HG02870 (cell line): ENCODE results near the gene DEXI.
"Not testable (repeated sequence)": the region's sequence is repeated elsewhere in the genome, so short reads cannot be mapped to it uniquely, and the experiment has no call there.

Source experiments
- ATAC-seq: cut with Tn5 transposase; IDR thresholded peaks from one replicate; pipeline ENCODE4 v1.9.1; 2021; ENCODE audit warnings: mild to moderate bottlenecking, moderate library complexity; ENCODE audit not compliant: unreplicated experiment

Gene DEXI

DNA sequence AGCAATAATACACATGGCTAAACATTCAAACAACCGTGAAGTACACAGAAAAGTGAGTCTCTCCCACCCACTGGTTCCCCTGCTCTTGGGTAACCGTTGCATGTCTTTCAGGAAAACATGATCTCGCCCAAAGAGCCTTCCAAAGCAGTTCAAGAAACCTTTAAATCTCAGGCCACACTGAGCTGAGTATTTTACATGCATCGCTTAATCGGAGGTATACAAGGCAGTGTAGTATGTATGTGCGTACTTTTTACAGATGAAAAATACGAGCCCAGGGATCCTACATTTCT, 741 bp upstream of the DEXI start:
- ATAC-seq = no peak

DNA sequence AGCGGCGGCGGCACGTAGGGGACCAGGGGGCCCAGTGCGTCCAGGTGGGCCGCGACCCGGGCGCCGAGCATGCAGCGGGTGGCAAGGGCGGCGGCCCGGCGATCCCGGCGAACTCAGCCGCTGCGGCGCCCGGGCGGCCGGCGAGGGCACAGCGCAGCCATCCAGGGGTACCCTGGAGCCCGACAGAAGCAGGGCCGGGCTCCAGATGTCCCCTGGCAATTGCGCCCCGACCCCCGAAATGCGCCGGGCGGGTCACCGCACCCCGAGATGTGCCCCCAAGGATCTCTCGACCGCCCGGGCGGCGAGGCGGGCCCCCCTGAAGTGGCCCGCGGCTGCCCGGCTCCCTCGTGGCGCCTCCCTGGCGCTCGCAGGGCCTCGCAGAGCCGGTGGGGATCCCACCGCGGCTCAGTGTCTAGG, 325 bp downstream of the DEXI start:
- ATAC-seq = not testable (repeated sequence)

DNA sequence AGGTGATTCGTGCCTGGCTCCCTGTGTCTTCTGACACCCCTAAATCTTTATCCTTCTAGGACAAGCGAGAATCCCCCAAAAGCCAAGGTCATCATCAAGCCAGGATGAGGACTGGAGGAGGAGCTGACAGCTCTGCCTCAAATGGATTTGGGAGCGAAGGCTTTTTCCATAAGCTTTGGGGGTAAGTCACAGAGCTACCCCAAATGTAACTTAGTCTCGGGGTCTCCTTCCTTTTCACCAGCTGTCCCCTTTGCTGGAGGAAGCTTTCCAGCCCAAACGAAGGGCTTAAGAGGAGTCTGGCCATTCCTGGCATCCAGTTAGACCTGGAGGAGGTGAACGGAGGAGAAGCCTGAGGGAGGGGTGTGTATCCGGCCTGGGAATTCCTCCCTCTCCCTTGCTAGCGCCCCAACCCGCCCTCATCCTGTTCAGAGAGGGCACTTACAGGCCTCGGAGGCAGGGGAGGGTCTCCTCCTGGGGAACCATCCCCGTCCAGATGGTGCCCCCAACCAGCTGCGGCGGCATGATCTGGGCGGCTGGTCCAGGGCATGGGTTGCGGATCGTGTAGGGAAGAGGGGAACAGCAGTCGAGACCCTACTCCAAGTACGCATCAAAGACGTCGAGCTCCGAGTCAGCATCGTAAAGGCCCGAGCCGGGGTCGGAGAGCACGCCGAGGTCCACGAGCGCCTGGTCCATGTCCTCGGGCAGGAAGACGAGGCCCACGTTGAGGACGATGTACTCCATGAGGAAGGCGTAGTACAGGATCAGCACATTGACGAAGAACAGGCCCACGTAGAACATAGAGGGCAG, 938 bp downstream of the DEXI start:
- ATAC-seq = no peak

DNA sequence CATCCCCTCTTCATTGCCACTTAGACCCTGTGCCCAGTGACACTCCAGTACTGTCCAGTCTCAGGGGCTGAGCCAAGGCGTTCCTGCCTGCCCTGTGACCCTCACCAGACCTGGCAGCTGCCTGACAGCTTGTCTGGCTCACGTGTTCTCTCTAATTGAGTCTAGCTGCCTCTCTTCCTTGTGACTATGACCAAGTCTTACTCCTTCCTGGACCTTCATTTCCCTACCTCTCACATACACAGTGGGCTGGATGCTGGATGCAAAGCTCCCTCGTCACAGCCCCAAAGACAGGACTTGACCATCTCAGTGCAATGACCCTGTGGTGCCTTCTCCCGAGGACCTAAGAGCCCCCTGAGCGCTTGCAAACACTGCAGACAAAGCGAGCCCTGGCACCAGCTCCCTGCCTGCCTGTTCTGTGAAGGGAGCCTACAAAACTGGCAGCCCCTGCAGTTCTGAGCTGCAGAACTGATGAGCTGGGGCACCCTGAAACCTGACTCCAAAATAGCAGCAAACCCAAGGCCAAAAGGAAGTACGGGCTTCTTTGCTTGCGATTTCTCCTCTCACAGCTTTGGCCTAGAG, 1.7 kb downstream of the DEXI start:
- no peak for ATAC-seq

DNA sequence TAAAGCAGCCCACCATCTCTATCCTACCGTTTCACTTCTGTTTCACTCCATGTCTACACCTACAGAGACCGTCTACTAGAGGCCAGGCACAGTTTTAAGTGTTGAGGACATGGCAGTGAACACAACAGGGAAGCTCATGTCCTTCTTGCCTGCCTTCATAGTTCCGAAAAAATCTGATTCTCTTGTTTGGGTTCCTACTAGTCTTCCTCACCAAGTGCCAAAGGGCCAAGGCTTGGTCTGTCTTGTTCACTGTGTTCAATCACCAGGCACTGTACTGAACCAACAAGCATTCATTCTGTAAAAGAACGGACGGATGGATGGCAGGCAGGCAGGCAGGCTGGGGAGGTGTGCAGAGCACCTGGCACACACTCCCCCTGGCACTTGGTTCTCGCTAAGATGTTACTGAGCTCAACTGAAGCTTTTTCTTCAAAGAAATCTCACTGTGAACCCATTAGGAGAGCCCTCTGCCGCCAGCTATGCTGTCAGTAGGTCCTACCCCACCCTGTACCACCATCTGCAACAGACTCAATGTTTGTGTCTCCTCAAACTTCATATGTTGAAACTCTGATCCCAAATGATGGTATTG, 2.5 kb downstream of the DEXI start:
- no peak for ATAC-seq

DNA sequence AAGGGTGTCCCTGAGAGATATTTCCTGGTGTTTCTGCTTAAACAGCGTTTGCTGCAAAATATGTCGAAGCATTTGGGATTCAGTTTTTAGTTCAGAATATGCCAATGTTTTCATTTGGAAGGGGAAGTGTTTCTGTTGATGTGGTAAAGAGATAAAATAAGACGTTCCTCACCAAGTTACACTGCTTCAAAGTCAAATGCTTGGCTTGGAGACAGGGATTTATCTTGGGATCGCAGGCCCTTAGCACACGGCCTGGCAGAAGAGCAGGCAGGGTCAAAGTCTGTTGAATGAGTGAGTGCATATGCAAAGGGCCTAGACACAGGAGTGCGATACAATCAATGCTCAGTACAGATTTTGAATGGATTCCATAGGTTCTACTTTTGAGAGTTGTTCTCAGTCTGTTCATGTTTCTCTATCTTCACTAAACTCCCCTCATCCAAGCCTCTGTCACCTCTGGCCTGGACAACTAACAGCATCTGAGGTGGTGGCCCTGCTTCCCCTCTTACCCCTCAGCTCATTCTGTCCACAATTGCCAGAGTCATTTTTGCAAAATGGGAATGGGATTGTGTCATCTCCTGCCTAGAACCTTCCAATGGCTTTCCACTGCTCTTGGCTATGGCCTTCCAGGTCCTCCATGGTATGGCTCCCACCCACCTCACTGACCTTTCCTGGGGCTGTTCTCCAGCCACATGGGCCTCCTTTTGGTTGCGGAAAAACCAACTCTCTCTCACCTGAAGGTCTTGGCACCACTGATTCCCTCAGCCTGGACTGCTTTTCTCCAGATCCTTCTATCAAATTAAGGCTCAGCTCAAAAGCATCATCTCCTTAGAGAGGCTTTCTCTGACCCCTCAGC, 3.2 kb downstream of the DEXI start:
- ATAC-seq = no peak

DNA sequence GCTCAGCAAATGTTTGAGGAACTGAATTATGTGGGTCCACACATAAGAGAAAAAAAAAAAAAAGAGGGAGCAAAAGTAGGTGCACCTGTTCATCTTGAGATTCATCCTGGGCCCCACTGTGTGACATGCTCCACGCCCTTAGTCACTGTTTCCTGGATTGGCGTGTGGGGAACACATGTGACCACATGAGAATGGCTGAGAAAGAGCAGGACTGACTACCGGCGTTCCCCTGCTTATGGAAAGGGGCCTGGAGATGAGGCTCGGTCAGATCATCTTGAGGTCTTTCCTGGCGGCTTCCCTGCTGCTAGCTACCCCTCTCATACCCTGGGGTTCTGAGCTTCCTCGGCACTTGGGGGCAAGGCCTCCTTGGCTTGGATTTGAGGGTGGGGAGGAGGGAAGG, 3.9 kb downstream of the DEXI start:
- ATAC-seq = no peak

DNA sequence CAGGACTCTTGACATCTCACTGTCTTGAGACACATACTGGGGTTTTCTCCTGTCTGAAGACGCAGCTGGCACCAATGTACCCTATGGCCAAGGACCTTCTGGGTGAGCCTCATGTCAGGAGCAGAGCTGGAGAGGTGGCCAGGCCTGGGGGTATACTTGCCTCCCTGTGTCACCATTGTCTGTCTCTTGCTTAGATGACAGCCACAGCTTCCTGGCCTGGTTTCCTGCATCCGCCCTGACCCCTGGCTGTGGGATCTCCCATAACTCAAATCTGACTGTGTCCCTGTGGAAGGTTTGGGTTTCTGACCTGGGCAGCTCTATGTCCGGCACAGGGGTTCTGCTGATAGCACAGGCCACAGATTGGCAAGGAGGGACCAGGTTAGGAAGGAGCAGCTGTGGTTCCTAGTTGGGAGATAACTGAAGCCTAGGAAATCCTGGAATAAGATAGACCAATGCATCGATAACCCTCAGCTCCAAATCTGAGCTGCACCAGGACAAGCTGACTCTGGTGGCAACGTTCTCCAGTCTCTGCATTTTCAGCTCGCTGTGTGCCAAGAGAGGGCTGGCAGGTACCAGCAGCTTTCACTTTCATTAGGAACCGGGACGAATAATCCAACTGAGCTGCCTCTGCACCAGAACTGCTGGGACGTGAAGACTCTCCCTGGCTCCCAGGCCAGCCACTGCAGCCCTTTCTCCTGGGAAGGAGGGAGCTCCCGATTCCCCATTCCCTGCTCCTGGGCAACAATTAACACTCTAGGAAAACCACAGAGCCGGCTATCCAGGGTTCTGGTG, 5.0 kb downstream of the DEXI start:
- no peak for ATAC-seq

DNA sequence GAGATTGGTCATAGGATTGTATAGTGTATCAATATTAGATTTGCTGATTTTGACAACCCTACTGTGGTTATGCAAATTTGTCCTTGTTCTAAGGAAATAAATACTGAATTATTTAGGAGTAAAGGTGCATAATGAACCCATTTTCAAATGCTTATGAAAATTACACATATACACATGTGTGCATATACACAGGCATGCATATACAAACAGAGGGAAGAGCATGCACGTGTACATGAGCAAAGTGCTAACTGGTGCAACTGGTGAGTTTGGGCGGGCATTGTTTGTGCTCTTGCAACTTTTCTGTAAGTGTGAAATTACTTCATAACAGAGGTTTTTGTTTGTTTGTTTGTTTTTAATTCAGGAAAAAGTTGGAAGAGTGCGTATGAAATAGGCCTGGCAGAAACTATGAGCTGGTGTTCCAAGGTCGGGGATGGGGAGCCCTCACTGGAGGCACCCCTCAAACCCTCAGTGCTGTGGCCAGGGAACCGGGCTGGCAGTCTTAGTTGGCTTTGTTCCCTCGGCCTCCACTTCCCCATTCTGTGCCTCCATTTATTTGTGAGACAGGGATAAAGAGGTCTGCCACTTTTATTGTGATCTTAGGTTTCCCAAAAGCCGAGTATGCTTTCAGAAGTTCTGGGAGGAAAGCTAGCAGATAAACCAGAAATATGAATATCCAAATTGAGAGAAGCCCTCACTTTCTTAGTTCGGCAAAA, 5.8 kb downstream of the DEXI start:
- no peak for ATAC-seq

DNA sequence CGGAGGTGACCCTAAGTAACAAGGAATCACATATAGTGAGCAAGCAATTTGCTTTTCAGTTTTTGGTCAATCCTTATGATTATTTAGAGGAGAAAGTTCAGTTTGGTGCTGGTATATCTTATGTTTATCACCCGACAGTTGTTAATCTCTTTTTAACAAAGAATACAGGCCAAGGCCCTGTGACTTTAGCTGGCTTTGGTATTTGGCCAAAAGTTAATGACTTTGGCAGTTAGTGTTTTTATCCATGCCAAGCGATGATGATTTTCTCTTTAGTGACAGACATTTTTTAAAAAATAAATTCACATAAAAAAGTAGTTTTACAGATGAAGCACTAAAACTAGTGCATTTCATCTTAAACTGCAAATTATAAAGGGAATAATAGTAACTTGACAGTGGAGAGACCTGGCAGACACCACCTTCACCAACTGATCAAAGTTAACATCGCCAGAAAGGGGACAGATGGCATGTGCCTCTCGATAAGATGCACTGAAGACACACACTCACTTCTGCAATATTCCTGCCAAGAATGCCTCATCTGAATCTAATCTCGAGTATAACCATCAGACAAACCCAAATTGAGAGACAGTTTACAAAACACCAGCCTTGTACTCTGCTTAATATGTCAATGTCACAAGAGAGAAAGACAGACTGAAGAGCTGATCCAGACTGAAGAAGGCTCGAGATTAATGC, 6.9 kb downstream of the DEXI start:
- ATAC-seq = no peak

DNA sequence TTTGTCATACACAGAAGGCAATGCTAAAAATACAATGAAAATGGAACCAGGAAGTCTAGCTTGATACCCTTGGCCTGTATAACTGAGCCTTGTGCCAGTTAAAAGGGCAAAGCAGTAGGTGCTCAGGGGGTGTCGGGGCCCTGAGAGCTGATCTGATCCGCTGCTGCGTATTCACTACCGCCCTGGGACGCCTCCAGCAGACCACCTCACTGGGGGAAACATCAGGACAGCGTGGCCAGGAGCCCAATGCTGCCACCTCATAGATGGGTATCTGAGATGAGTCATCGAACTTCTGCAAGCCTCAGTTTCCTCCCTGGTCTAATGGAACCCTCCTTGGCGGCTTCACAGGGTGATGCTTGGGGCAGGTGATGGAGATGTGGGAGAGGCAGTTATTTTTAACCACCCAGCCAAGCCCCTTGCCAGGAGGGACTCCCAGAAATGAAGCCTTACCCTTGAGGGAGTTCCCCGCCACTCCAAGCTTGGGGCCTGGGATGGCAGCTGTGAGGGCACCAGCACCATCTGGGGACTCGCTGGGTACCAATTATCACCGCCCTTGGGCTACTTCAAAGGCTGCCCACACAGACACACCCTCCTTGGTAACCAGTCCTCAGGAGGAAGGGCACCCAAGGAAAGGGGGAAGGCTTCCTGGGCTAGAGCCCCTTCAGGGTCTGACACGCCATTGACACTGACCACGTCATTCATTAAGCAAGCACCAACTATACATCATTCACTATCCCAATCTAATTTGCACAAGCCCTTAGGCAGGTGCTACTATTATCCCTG, 7.8 kb downstream of the DEXI start:
- ATAC-seq = no peak

DNA sequence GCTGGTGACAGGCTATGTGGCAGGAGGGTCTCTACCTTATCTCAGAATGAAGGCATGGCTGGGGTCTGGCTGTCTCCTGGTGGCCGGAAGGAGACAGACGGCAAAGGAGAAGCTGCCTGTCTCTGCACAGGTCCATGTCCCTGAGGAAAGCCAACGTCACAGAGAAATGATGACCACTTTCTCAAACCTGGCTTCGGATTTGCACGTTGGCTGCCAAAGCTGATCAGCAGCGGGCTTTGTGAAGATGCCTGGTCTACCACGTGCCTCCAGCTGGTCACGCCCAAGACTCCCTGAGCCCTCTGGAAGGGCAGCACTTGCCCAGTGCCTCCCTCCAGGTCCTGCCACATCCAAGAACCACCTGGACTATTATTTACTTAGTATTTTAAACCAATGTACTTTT, 8.4 kb downstream of the DEXI start:
- no peak for ATAC-seq

DNA sequence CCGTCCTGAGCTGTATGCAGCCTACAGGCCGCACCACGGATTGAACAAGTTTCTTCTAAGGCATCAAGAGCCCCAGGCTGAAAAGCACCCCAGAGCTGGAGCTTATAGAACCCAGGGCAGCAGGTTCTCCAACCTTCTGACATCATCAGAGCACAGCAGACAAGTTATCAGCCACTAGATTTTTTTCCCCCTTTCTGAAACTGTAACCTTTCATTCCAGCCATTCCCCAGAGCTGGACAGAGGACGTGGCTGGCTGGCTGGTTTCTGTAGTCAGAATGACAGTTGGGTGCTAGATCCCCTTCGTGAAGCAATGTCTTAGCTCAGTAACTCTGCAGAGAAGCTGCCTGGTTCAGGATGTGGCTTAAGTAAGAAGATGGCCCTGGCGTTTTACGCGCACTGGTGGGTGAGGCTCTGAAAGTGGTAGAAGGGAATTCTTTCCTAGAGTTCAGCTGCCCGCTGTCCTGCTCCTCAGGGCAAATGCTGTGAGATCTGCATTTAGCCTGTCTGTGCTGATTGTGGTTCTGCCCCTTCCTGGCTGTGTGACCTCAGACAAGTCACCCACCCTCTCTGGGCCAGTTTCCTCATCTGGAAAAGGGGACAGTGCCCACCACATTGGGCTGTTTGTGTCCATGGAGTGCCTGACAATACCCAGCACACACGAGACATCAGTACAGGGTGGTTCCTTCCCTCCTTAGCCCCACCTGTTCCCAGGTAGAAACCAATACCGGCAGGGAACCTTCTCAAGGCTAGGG, 9.1 kb downstream of the DEXI start:
- ATAC-seq = no peak

DNA sequence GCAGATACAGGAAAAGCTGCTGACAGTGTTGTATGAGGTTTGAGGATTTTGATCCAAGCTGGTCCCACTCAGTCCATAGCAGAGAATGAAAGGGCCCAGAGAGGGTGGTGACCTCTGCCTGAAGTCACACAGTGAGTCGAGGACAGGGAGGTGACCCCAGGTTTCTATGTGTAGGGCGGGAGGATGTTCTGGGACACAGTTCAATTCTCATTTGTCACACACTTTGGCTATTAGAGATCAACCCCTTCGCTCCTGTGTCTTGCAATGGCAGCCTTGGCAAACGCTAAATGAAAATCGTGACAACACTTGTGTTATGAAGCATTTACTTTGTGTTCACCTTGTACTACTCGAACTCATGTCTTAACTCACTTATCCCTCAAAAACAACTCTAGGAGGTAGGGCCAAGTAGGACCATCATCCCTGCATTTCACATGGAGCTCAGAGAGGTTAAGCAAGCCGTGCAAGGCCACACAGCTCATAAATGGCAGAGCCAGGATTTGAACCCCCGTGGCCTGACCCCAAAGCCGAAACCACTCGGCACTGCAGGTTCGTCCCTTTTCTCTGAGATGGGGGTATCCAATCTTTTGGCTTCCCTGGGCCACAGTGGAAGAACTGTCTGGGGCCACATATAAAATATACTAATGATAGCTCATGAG, 10.2 kb downstream of the DEXI start:
- ATAC-seq = no peak

DNA sequence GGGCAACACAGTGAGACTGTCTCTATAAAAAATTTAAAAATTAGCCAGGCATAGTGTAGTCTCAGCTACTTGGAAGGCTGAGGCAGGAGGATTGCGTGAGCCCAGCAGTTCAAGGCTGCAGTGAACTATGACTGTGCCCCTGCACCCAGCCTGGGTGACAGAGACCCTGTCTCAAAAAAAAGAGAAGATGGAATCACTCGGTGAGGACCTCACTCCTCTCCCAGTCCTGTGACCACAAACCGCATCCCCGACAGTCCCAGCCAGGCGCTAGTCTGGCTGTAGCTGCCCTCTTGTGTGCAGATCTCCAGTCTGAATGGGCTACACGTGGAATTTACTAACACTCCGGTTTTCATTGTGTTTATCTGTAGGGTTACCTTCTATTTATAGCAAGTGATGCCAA, 11.1 kb downstream of the DEXI start:
- no peak for ATAC-seq

DNA sequence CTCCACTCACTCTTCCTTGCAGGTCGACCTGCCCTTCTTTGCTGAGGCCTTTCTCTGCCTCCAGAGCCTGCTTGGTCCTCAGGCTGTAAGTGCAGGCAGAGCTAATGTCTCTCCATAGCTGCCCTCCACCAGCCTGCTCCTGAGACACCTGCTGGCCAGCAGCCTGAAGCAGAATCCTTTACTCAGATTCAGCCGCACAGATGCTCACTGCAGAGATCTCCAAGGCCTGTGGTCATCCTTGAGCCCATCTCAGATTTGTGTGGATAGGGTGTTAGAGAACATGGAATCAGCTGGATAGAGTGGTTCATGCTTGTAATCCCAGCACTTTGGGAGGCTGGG, 11.5 kb downstream of the DEXI start:
- ATAC-seq = no peak

DNA sequence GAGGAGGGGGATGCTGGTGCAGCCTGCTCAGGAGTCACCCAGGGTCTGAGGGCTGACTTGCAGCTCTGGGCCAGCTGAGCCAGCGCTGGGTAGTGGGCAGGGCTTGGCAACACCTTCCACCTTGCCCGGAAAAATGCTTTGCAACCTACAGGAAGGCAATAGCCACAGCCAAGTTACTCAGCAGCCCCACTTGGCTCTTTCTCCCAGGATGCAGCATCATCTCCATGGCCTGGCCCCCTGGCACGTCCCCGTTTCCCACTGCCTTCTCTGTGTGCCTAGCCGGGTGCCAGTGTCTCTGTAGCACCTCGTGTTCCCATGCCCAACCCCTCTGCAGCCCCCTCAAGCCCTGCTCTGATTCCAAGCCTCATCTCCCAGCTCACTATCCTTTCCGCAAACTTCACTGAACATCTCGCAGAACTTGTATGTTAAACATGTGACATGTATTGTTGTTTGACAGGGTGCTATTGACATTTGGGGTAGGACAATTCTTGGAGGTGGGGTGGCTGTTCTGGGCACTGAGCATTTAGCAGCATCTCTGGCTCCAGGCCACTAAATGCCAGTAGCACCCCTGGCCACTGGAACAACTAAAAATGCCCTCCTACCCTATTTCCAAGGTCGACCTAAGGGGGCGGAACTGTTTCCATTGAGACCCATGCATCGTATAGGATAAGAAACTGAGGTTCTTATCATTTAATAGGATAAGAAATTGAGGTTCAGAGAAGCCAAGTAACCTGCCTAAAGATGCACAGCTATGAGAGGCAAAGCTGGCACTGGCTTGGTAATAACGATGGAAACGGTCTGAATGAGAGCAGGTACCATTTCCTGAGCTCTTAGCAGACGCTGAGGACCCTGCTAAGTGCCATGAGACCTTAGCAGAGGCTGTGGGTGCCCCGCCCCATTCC, 12.2 kb downstream of the DEXI start:
- ATAC-seq = no peak
